ENCODE results near the gene LSM12. TPM values are rescaled to one million over a fixed set of nuclear protein-coding genes. Genes with fewer than 3 reads are reported as not detected.

LSM12 gene
- polyA plus RNA-seq, 1 of the 3 experiments (the other 2 are of a cell fraction), result 26.6 TPM

GRCh38 chr17:44081681-44082080 lies 15.2 kb upstream of the LSM12 start:
- 97% methylated on average over 3 of the region's 3 CpGs for WGBS (ENCODE audit: low lambda C conversion rate)
- H3K4me2 ChIP-seq, result no peak overlapping the region
- H3K36me3 ChIP-seq (replicated peaks in 1 of 2; ENCODE audit: control insufficient read depth in 1 of 2, insufficient read depth in 2 of 2, low read length in 1 of 2), result peaks cover 12 to 34% of the 10 kb centered on the region in 2 experiments
- ChIA-PET CTCF (interaction anchor here (1.2 to 1.4 kb wide), 2 partner anchors 34 to 87 kb away, joined by 3 read pairs; no protein-coding TSS in a partner anchor), POLR2A (no interaction called here)
- no peaks in the 10 kb centered on the region for H3K79me2 ChIP-seq (ENCODE audit: insufficient read depth)
- peaks cover 10% of the 10 kb centered on the region for H3F3A ChIP-seq (replicated peaks; ENCODE audit: insufficient read depth)
- H3K4me3 ChIP-seq (ENCODE audit: low read depth in 2 of 2, low read length in 1 of 2), result no peak overlapping the region
- no peak overlapping the region for H2AFZ ChIP-seq (ENCODE audit: low read depth)
- no peaks in the 10 kb centered on the region for H3K9me2 ChIP-seq
- H3K27ac ChIP-seq (ENCODE audit: low read depth in 2 of 2, low read length in 1 of 2), result peak overlapping the region in 1 of 2 experiments; percentile 18; a peak in 1 of 4 replicates
- DNase-seq, result no peak
- no peak for TF ChIP-seq TAF1 (IDR thresholded peaks at IDR 0.05; ENCODE audit: borderline replicate concordance, low read depth, low read length)
- no peak for TF ChIP-seq GATA2 (CRISPR knock-in tag; IDR thresholded peaks at IDR 0.05)
- no peak for TF ChIP-seq RFX5 (IDR thresholded peaks at IDR 0.05; ENCODE audit: low read length)
- TF ChIP-seq, protein P1, sequence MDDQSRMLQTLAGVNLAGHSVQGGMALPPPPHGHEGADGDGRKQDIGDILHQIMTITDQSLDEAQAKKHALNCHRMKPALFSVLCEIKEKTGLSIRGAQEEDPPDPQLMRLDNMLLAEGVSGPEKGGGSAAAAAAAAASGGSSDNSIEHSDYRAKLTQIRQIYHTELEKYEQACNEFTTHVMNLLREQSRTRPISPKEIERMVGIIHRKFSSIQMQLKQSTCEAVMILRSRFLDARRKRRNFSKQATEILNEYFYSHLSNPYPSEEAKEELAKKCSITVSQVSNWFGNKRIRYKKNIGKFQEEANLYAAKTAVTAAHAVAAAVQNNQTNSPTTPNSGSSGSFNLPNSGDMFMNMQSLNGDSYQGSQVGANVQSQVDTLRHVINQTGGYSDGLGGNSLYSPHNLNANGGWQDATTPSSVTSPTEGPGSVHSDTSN (IDR thresholded peaks at IDR 0.05), result no peak
- TF ChIP-seq, protein P2, sequence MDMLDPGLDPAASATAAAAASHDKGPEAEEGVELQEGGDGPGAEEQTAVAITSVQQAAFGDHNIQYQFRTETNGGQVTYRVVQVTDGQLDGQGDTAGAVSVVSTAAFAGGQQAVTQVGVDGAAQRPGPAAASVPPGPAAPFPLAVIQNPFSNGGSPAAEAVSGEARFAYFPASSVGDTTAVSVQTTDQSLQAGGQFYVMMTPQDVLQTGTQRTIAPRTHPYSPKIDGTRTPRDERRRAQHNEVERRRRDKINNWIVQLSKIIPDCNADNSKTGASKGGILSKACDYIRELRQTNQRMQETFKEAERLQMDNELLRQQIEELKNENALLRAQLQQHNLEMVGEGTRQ (IDR thresholded peaks at IDR 0.05; ENCODE audit: borderline replicate concordance, low read depth, low read length), result no peak
- TF ChIP-seq POLR2AphosphoS5 (IDR thresholded peaks at IDR 0.05; ENCODE audit: low read depth, low read length), result no peak
- no peak for TF ChIP-seq GABPA (IDR thresholded peaks at IDR 0.05; ENCODE audit: low read depth)
- no peak for TF ChIP-seq FOSL2 (IDR thresholded peaks at IDR 0.05; ENCODE audit: borderline replicate concordance, low read depth)
- TF ChIP-seq MXI1 (IDR thresholded peaks at IDR 0.05; ENCODE audit: low read depth, low read length), result no peak
- no peak for TF ChIP-seq RXRA (IDR thresholded peaks at IDR 0.05; ENCODE audit: borderline replicate concordance, low read depth)
- no peaks in the 10 kb centered on the region for H4K20me1 ChIP-seq (ENCODE audit: insufficient read depth)
- H3K27me3 ChIP-seq (ENCODE audit: insufficient read depth), result no peaks in the 10 kb centered on the region
- H3K4me1 ChIP-seq (ENCODE audit: control insufficient read depth in 1 of 2, insufficient read depth in 2 of 2, low read depth in 1 of 2, low read length in 1 of 2), result peaks cover 4 to 8% of the 10 kb centered on the region in 2 experiments; a peak in 3 of 4 replicates
- no peaks in the 10 kb centered on the region for H3K9me3 ChIP-seq
- no peak overlapping the region for H3K9ac ChIP-seq

DNA sequence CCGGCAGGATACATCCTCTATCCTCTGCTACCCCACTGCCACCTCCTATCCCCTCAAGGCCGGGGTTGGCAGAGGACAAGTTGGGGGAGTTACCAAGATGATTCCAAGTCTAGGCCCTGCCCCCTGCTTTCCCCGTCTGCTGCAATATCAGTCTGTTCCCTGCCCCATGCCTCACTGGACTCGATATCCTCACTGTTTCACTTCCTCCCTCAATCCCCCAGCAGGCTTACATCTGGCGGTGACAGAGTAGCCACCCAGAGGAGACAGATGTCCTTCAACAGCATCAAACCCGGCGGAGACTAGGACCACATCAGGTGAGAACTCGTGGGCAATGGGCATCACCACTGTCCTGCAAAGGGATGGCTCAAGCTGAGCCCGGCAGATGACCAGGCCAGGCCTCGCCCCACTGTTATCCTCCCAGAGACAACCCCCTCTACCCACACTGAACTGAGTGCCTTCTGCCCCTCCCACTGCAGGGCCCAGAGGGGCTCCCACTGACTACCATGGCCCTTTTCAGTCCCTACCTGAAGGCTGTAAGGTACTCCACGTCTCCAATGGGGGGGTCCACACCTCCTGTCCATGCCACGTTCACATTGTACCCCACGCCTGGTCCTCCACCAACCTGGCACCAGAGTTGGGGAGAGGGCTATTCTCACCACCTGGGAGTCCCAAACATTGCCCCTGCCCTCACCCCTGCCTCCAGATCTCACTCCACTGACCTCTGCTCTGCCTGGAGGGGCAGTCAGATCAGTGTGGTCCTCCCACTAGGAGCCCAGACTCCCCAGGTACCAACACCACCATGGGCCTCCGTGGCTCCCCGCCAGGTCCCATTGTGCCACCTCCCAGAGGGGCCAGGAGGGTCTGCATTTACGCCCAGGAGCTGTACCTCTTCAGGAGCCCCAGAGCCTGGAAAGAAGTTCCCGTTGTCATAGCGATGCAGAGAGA lies 13.7 kb upstream of the LSM12 start:
- no peak overlapping the region for H3K4me2 ChIP-seq
- H2AFZ ChIP-seq (ENCODE audit: low read depth), result no peak overlapping the region
- ChIA-PET CTCF (interaction anchor here (0.7 to 0.8 kb wide), 2 partner anchors 16 to 35 kb away, joined by 3 to 6 read pairs; no protein-coding TSS in a partner anchor), POLR2A (interaction anchor here (0.6 kb wide), 2 partner anchors 881 to 1057 kb away, joined by 3 to 4 read pairs; no protein-coding TSS in a partner anchor)
- peak; percentile 16 for DNase-seq
- no peaks in the 10 kb centered on the region for H3K9me3 ChIP-seq
- H4K20me1 ChIP-seq (ENCODE audit: insufficient read depth), result no peaks in the 10 kb centered on the region
- H3K9ac ChIP-seq, result no peak overlapping the region
- no peaks in the 10 kb centered on the region for H3K9me2 ChIP-seq
- no peak overlapping the region for H3K4me3 ChIP-seq (ENCODE audit: low read depth in 2 of 2, low read length in 1 of 2)
- no peaks in the 10 kb centered on the region for H3K79me2 ChIP-seq (ENCODE audit: insufficient read depth)
- no peaks in the 10 kb centered on the region; a peak in 1 of 4 replicates for H3K4me1 ChIP-seq (ENCODE audit: control insufficient read depth in 1 of 2, insufficient read depth in 2 of 2, low read depth in 1 of 2, low read length in 1 of 2)
- peaks cover 17 to 49% of the 10 kb centered on the region in 2 experiments for H3K36me3 ChIP-seq (replicated peaks in 1 of 2; ENCODE audit: control insufficient read depth in 1 of 2, insufficient read depth in 2 of 2, low read length in 1 of 2)
- H3K27ac ChIP-seq (ENCODE audit: low read depth in 2 of 2, low read length in 1 of 2), result no peak overlapping the region
- 88% methylated on average over 15 of the region's 18 CpGs for WGBS (ENCODE audit: low lambda C conversion rate)
- peaks cover 5% of the 10 kb centered on the region for H3F3A ChIP-seq (replicated peaks; ENCODE audit: insufficient read depth)
- H3K27me3 ChIP-seq (ENCODE audit: insufficient read depth), result no peaks in the 10 kb centered on the region
- TF ChIP-seq, protein P3, sequence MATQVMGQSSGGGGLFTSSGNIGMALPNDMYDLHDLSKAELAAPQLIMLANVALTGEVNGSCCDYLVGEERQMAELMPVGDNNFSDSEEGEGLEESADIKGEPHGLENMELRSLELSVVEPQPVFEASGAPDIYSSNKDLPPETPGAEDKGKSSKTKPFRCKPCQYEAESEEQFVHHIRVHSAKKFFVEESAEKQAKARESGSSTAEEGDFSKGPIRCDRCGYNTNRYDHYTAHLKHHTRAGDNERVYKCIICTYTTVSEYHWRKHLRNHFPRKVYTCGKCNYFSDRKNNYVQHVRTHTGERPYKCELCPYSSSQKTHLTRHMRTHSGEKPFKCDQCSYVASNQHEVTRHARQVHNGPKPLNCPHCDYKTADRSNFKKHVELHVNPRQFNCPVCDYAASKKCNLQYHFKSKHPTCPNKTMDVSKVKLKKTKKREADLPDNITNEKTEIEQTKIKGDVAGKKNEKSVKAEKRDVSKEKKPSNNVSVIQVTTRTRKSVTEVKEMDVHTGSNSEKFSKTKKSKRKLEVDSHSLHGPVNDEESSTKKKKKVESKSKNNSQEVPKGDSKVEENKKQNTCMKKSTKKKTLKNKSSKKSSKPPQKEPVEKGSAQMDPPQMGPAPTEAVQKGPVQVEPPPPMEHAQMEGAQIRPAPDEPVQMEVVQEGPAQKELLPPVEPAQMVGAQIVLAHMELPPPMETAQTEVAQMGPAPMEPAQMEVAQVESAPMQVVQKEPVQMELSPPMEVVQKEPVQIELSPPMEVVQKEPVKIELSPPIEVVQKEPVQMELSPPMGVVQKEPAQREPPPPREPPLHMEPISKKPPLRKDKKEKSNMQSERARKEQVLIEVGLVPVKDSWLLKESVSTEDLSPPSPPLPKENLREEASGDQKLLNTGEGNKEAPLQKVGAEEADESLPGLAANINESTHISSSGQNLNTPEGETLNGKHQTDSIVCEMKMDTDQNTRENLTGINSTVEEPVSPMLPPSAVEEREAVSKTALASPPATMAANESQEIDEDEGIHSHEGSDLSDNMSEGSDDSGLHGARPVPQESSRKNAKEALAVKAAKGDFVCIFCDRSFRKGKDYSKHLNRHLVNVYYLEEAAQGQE (IDR thresholded peaks at IDR 0.05; ENCODE audit: low read depth, low read length), result no peak
- TF ChIP-seq CHD2 (IDR thresholded peaks at IDR 0.05; ENCODE audit: low read length, partially characterized antibody) (no peak), ELF1 (IDR thresholded peaks at IDR 0.05) (no peak), POLR2AphosphoS5 (IDR thresholded peaks at IDR 0.05; ENCODE audit: low read depth, low read length) (no peak), SIN3A (IDR thresholded peaks at IDR 0.05; ENCODE audit: borderline replicate concordance, low read depth, low read length) (no peak), FOSL2 (IDR thresholded peaks at IDR 0.05; ENCODE audit: borderline replicate concordance, low read depth) (no peak), RXRA (IDR thresholded peaks at IDR 0.05; ENCODE audit: borderline replicate concordance, low read depth) (no peak), EP300 (IDR thresholded peaks at IDR 0.05; ENCODE audit: borderline replicate concordance in 1 of 2, low read depth in 1 of 2, low read length in 1 of 2) (no peak)
- TF ChIP-seq, protein P4, sequence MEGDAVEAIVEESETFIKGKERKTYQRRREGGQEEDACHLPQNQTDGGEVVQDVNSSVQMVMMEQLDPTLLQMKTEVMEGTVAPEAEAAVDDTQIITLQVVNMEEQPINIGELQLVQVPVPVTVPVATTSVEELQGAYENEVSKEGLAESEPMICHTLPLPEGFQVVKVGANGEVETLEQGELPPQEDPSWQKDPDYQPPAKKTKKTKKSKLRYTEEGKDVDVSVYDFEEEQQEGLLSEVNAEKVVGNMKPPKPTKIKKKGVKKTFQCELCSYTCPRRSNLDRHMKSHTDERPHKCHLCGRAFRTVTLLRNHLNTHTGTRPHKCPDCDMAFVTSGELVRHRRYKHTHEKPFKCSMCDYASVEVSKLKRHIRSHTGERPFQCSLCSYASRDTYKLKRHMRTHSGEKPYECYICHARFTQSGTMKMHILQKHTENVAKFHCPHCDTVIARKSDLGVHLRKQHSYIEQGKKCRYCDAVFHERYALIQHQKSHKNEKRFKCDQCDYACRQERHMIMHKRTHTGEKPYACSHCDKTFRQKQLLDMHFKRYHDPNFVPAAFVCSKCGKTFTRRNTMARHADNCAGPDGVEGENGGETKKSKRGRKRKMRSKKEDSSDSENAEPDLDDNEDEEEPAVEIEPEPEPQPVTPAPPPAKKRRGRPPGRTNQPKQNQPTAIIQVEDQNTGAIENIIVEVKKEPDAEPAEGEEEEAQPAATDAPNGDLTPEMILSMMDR (IDR thresholded peaks at IDR 0.05), result no peak
